Activated CD8-positive, alpha-beta memory T cell treated with anti-CD3 and anti-CD28 coated beads, Interleukin-2, amount 50 U/mL, for 48 hours (primary cell): ENCODE results near the gene LHFPL5.

Source experiments
- DNase-seq: peaks from one replicate; pipeline ENCODE4 v3.0.0-alpha.2; 2020

LHFPL5 gene

GRCh38 chr6:35857853-35858252 is 52.7 kb downstream of the LHFPL5 start:
- DNase-seq: no peak

GRCh38 chr6:35859367-35859766 is 54.2 kb downstream of the LHFPL5 start:
- DNase-seq: no peak
